Natural killer cell (primary cell): Measurements from ENCODE around the gene CEACAM19. TPM values are rescaled to one million over a fixed set of nuclear protein-coding genes. Genes with fewer than 3 reads are reported as not detected.

ENCODE experiments used
- ATAC-seq, 3 donors: fragments of 150-1000 bp in 2 of 3; fragments of 200-7000 bp in 1 of 3; cut with Tn5 transposase; 1 replicate in 1 of 3; 2 replicates in 2 of 3; pipeline ENCODE4 v1.10.0; 2021; ENCODE audit warnings: mild to moderate bottlenecking in 2 of 3, moderate library complexity in 2 of 3
- DNase-seq, 2 donors: peaks; one replicate each; pipeline versions ENCODE4 v3.0.0 to v3.0.0-alpha.2; 2013 to 2021; ENCODE audit warnings: mixed read lengths in 1 of 2
- H3K27ac ChIP-seq: one replicate; pipeline ENCODE4 v1.5.1; 2013; ENCODE audit warnings: mild to moderate bottlenecking, low read length
- H3K27me3 ChIP-seq: one replicate; pipeline ENCODE4 v1.6.1; 2013; ENCODE audit warnings: low read length; ENCODE audit not compliant: control insufficient read depth, insufficient read depth
- H3K36me3 ChIP-seq: one replicate; pipeline ENCODE4 v1.6.1; 2013; ENCODE audit warnings: low read length; ENCODE audit not compliant: control insufficient read depth, insufficient read depth
- H3K4me1 ChIP-seq: one replicate; pipeline ENCODE4 v1.6.1; 2013; ENCODE audit warnings: low read length; ENCODE audit not compliant: control insufficient read depth, insufficient read depth
- H3K4me3 ChIP-seq: one replicate; pipeline ENCODE4 v1.5.1; 2013; ENCODE audit warnings: low read length
- H3K9me3 ChIP-seq: one replicate; pipeline ENCODE4 v1.6.1; 2013; ENCODE audit warnings: low read length; ENCODE audit not compliant: control insufficient read depth, insufficient read depth
- H3K27ac Mint-ChIP-seq, 2 donors: one replicate each; pipeline ENCODE4 v1.8.0; 2022; ENCODE audit warnings: mild to moderate bottlenecking in 2 of 2, mixed read lengths in 2 of 2, moderate library complexity in 1 of 2
- H3K27me3 Mint-ChIP-seq, 2 donors: one replicate each; pipeline ENCODE4 v1.8.0; 2022; ENCODE audit warnings: low read depth in 2 of 2, mixed read lengths in 2 of 2
- H3K36me3 Mint-ChIP-seq: one replicate; pipeline ENCODE4 v1.8.0; 2022; ENCODE audit warnings: mixed read lengths
- H3K4me1 Mint-ChIP-seq, 2 donors: one replicate each; pipeline ENCODE4 v1.8.0; 2022; ENCODE audit warnings: mixed read lengths in 2 of 2
- H3K4me3 Mint-ChIP-seq: one replicate; pipeline ENCODE4 v1.8.0; 2022; ENCODE audit warnings: mild to moderate bottlenecking, moderate library complexity, mixed read lengths
- H3K9me3 Mint-ChIP-seq, 2 donors: one replicate each; pipeline ENCODE4 v1.8.0; 2022; ENCODE audit warnings: mixed read lengths in 2 of 2
- WGBS: methylation state at CpG from one replicate; pipeline ENCODE4 v1.1.7; 2013; ENCODE audit warnings: missing lambda C conversion rate; ENCODE audit not compliant: insufficient coverage; 5-methylcytosine and 5-hydroxymethylcytosine counted together
- intact Hi-C: fragments of 100-400 bp; cut with micrococcal nuclease; formaldehyde crosslinking; loops from one replicate; pipeline ENCODE4 v1.14.2; 2022
- total RNA-seq, 4 donors: library from RNA; stranded (reverse); fragments of 120-200 nt in 1 of 4; gene quantifications; one replicate each; pipeline versions ENCODE4 v1.2.3 to v1.2.4, GENCODE V29; 2013 to 2022
- TF ChIP-seq, protein P1 (sequence below): fragments of 200-600 bp; IDR thresholded peaks from one replicate; pipeline ENCODE4 v1.8.0; 2022; ENCODE audit warnings: antibody characterized with exemption

CEACAM19 gene
- total RNA-seq, 3 donors from 2014 or later (not counting 1 experiment from before 2014, with no cell fraction given): 2.6 to 4.1 (median 2.7) TPM

DNA sequence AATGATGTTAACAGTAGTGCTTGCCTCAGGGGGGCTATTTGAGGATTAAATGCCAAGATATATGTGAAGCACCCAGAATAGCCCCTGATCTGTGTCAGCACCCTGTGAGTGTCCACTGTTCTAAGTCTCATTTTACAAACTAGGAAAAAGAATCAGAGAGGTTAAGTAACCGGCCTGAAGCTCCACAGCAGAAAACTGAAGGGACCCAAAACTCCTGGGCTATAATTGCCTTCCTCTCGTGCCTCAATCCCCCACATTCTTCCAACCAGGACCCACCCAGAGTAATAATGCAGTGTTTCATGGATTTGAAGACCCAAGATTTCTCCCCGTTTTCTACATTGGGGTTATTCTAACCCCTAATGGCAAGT is 25.2 kb upstream of the CEACAM19 start:
- Histone ChIP-seq H3K9me3 (no peaks in the 10 kb centered on the region), H3K27ac (no peak overlapping the region), H3K36me3 (no peaks in the 10 kb centered on the region), H3K4me1 (peaks cover 12% of the 10 kb centered on the region), H3K4me3 (no peak overlapping the region), H3K27me3 (no peaks in the 10 kb centered on the region)
- H3K27ac Mint-ChIP-seq: no peak overlapping the region
- H3K9me3 Mint-ChIP-seq: no peaks in the 10 kb centered on the region
- peaks cover 0 to 5% of the 10 kb centered on the region in 2 donors for H3K4me1 Mint-ChIP-seq
- DNase-seq (no peak), ATAC-seq (no peak)
- intact Hi-C loops: no loop called here
- no peaks in the 10 kb centered on the region for H3K36me3 Mint-ChIP-seq
- no peak overlapping the region for H3K4me3 Mint-ChIP-seq
- no peaks in the 10 kb centered on the region for H3K27me3 Mint-ChIP-seq
- TF ChIP-seq, protein P1, sequence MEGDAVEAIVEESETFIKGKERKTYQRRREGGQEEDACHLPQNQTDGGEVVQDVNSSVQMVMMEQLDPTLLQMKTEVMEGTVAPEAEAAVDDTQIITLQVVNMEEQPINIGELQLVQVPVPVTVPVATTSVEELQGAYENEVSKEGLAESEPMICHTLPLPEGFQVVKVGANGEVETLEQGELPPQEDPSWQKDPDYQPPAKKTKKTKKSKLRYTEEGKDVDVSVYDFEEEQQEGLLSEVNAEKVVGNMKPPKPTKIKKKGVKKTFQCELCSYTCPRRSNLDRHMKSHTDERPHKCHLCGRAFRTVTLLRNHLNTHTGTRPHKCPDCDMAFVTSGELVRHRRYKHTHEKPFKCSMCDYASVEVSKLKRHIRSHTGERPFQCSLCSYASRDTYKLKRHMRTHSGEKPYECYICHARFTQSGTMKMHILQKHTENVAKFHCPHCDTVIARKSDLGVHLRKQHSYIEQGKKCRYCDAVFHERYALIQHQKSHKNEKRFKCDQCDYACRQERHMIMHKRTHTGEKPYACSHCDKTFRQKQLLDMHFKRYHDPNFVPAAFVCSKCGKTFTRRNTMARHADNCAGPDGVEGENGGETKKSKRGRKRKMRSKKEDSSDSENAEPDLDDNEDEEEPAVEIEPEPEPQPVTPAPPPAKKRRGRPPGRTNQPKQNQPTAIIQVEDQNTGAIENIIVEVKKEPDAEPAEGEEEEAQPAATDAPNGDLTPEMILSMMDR: no peak
- 90% methylated on average over 3 of the region's 3 CpGs for WGBS

- H3K9me3 Mint-ChIP-seq: no peaks in the 10 kb centered on the region
- no peak overlapping the region for H3K4me3 ChIP-seq
- intact Hi-C loops: no loop called here
- H3K36me3 ChIP-seq: no peaks in the 10 kb centered on the region
- H3K27me3 Mint-ChIP-seq: no peaks in the 10 kb centered on the region
- H3K27ac Mint-ChIP-seq: no peak overlapping the region
- no peaks in the 10 kb centered on the region for H3K36me3 Mint-ChIP-seq
- no peak overlapping the region for H3K27ac ChIP-seq
- 96% methylated on average over 31 of the region's 31 CpGs for whole genome bisulfite sequencing
- TF ChIP-seq, protein P1: no peak
- no peak overlapping the region for H3K4me3 Mint-ChIP-seq
- H3K4me1 ChIP-seq: peaks cover 12% of the 10 kb centered on the region
- no peak for DNase-seq
- no peak for ATAC-seq
- H3K27me3 ChIP-seq: no peaks in the 10 kb centered on the region
- no peaks in the 10 kb centered on the region for H3K9me3 ChIP-seq
- peaks cover 0 to 5% of the 10 kb centered on the region in 2 donors for H3K4me1 Mint-ChIP-seq
Observed at GRCh38 chr19:44647144-44647543, 24.1 kb upstream of the CEACAM19 start.

DNA sequence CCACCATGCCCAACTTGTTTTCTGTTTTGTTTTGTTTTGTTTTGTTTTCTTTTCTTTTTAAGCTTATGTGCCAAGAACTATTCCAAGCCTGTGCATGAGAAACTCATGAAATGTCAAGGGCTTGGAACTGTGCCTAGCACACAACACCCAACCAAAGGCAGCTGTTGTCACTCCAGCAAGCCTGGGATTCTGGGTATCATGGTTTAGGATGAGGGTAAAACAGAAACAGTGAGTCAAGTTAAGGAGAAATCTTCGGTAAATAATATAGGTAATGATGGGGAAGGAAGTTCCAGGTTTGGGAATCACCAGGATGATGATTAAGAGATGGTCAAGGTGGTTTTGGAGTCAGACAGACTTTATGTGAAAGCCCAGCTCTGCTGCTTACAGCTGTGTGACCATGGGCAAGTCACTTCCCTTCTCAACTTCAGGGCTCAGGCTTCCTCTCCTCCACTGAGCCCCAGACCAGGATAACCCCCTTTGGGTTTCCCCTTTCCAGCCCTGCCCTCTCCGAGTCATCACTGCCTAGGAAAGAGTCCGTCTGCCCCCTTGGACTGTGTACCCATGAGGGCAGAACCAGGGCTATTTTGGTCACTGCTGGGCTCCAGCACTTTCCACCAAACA is 22.5 kb upstream of the CEACAM19 start:
- H3K36me3 Mint-ChIP-seq: no peaks in the 10 kb centered on the region

More for the DNA sequence above, 22.5 kb upstream of the CEACAM19 start:
- no peaks in the 10 kb centered on the region for H3K9me3 Mint-ChIP-seq
- no peak overlapping the region for H3K4me3 Mint-ChIP-seq
- intact Hi-C loops: no loop called here
- H3K27me3 Mint-ChIP-seq: no peaks in the 10 kb centered on the region
- Histone ChIP-seq H3K36me3 (peaks cover 2% of the 10 kb centered on the region), H3K4me1 (peaks cover 6% of the 10 kb centered on the region), H3K4me3 (no peak overlapping the region), H3K27ac (no peak overlapping the region), H3K27me3 (no peaks in the 10 kb centered on the region), H3K9me3 (no peaks in the 10 kb centered on the region)
- H3K4me1 Mint-ChIP-seq: peaks cover 0 to 5% of the 10 kb centered on the region in 2 donors
- no peak overlapping the region for H3K27ac Mint-ChIP-seq
- no peak for DNase-seq
- WGBS: 77% methylated on average over 3 of the region's 3 CpGs
- no peak for ATAC-seq
- TF ChIP-seq, protein P1: no peak
